HG02943 (cell line): ENCODE data around the gene TSC22D1.

ENCODE experiments used
- ATAC-seq: cut with Tn5 transposase; IDR thresholded peaks from one replicate; pipeline ENCODE4 v1.9.1; 2021; ENCODE audit warnings: mild to moderate bottlenecking, low read depth, moderate library complexity; ENCODE audit not compliant: unreplicated experiment

The TSC22D1 gene

DNA sequence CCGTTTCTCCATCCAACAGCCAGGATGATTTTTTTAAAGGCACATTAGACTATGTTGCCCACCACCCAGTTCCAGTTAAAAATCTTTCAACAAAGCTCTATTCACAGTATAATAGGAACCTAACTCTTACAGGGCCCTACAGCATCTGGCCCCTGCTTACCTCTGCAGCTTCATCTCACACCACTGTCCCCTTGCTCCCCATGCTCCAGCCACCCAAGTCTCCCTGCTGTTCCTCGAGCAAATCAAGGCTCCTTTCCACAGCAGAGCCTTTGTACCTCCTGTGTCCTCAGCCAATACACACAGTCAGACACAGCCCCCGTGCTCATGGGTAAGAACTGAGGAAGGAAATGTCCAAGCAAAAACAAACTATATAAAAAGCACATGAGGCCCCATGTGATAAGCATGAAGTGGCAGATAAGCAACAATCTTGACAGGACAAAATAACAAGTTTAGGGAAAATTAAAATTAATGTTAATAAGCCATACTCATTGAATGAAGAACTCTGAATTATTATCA, 67.5 kb downstream of the TSC22D1 start:
- ATAC-seq: no peak

DNA sequence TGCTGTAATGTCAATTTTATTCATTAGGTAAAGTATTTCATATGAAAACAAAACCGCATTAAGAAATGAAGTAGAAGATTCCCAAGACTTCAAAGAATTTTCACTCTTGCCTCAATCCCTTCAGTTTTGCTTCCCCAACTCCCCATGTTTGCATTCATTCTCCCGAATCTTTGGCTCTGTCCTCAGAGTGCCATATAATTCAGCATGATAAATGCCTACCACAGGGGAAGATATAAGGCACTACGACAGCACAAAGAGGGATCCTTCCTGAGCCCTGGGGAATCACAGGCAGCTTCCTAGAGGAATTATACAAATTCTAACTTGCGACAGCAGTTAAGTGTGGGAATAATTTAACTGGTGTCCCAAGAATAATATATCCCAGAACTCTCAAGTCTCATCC, 68.5 kb downstream of the TSC22D1 start:
- ATAC-seq: no peak

DNA sequence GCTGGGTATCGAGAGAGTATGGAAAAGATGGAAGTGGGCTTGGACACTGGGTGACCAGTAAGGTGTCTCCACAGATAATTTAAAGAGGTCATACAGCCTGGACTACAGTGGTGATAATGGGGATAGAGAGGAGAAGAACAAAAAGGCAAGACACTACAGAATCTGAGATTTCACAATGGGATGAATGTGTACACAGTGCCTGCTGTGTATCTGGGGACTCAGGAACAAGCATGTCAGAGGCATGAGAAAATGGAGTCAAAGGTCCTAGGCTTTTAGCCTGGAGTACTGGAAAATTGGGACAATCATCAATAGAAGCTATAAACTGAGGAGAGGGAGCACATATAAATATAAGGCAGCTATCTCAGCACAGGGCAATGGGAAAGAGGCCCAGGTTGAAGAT, 69.4 kb downstream of the TSC22D1 start:
- no peak for ATAC-seq

GRCh38 chr13:44506251-44506650, 69.9 kb downstream of the TSC22D1 start:
- ATAC-seq: no peak

DNA sequence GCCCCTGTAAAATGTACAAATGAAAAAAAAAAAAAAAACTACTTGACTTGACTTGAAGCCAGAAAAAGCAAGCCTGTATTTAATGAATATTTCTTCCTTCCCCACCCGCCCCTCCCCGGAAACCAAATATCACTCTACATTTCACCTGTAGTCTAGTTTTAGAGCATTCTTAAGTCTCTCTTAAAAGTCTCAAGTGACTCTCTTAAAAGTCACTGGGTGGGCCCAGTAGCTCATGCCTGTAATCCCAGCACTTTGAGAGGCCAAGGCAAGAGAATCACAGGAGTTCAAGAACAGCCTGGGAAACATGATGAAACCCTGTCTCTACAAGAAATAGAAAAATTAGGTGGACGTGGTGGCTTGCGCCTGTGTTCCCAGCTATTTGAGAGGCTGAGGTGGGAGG, 72.0 kb downstream of the TSC22D1 start:
- no peak for ATAC-seq

GRCh38 chr13:44498969-44499368, 77.2 kb downstream of the TSC22D1 start:
- no peak for ATAC-seq

GRCh38 chr13:44498502-44498901, 77.6 kb downstream of the TSC22D1 start:
- ATAC-seq: no peak

GRCh38 chr13:44497801-44498200, 78.3 kb downstream of the TSC22D1 start:
- no peak for ATAC-seq

GRCh38 chr13:44493213-44493812, 82.8 kb downstream of the TSC22D1 start:
- no peak for ATAC-seq

- no peak for ATAC-seq
These were observed 86.4 kb downstream of the TSC22D1 start for GRCh38 chr13:44489751-44490150.

- ATAC-seq: no peak
These were observed 88.1 kb downstream of the TSC22D1 start for GRCh38 chr13:44487989-44488388.

GRCh38 chr13:44484562-44485138, 91.5 kb downstream of the TSC22D1 start:
- ATAC-seq: no peak

- no peak for ATAC-seq
These were observed 101.8 kb downstream of the TSC22D1 start for GRCh38 chr13:44474122-44474910.

DNA sequence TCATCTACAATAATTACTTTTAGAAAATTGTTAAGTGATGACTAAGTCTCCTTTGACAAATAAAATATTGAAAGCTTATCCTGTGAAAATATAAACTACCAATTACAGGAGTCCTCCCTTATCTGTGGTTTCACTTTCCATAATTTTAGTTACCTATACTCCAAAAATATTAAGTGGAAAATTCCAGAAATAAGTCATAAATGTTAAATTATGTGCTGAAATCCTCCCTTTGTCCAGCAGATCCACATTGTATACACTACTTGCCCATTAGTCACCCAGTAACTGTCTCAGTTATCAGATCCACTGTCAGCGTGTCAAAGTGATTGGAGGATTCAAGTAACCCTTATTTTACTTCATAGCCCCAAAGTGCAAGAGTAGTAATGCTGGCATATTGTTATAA, 104.4 kb downstream of the TSC22D1 start:
- ATAC-seq: no peak

- no peak for ATAC-seq
These were observed 105.2 kb downstream of the TSC22D1 start for GRCh38 chr13:44470638-44471562.

DNA sequence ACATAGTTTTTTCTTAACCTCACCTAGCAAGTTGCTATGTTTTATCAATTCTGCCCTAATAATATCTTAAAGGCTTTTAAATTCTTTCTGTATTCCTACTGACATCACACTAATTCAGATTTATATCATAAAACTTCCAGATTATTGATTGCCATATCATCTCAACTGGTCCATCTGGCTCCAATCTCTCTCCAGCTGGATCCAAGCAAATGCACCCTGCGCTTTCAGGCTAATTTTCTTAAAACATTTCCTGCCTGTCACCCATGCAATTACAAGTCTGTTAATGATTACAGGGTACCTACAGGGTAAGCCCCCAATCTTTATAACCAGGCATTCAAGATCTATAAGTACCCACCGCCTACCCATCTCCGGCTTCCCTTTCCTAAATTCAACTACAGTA, 107.3 kb downstream of the TSC22D1 start:
- ATAC-seq: no peak

- ATAC-seq: no peak
These were observed 110.8 kb downstream of the TSC22D1 start for GRCh38 chr13:44465318-44465717.

DNA sequence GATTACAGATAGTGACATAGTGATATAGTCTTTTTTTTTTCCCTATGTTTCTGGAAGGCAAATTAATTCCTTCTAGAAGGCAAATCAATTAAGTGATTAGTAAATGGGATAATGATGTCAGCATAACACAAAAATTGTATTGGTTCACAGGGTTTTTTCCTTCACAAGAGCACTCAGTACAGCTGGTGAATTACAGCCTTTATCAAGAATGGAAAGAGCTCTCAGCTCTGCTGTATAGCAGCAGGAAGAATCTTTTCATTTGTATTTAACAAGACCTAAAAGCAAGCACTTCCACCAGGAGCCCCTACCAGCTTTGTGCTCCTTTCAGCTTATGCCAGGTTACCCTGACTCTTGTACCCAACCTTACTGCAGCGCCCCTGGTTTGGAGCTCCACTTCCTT, 111.7 kb downstream of the TSC22D1 start:
- no peak for ATAC-seq

DNA sequence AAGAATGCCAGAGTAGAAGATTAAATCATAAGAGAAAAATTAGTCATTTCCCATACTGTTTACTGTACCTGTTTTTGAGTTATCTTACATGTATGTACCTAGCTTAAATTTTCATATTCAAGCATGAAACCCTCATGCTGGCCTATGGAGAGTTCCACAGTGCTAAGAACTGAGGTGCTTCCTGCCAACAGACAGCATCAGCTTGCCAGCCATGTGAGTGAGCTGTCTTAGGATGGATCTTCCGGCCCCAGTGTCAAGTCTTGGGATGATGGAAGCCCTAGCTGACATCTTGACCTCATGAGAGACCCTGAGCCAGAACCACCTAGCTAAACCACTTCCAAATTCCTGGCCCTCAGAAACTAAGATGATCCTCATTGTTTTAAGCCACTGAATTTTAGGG, 112.4 kb downstream of the TSC22D1 start:
- ATAC-seq: no peak

DNA sequence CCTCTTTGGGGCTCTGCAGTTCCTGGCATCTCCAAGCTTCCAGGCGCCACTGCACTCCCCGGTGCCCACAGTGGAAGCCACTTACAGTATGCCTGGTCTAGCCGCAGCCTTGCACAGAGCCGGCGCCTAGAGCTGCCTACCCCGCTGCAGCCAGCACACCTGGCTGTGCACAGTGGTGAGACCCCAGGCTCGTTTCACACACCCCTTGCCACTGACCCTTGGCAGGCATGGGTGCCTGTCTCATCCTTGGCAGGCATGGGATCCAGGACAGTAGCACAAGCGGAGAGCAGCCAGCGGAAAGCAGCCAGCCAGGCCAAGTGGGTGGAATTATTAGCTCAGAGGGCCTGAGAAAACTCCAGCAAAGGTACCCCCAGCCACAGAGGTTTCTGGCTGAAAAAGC, 116.5 kb downstream of the TSC22D1 start:
- ATAC-seq: no peak
